HG02981 (cell line): ENCODE measurements around the gene STX1A.
"Not testable (repeated sequence)": the region's sequence is repeated elsewhere in the genome, so short reads cannot be mapped to it uniquely, and the experiment has no call there.

ENCODE experiments used
- ATAC-seq: cut with Tn5 transposase; IDR thresholded peaks from one replicate; pipeline ENCODE4 v1.9.1; 2021; ENCODE audit warnings: mild to moderate bottlenecking, moderate library complexity; ENCODE audit not compliant: unreplicated experiment

Gene STX1A

DNA sequence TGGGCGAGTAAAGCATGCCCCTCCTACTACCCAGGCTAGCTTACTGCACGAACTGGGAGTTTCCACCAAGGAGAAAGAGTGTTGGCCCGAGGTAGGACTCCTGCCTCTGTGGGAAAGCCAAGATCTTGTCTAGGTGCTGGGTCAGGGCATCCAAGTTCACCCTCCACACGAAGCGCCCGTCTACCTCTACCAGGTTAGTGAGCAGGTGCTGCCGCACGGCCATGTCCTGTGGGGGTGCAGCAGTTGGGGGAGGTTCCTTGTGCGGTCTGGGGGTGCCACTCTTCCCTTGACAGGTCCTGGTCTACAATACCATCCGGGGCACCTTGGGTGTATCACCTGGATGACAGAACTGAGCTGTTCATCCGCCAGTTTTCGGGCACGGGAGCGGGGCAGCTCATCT, 17.4 kb upstream of the STX1A start:
- ATAC-seq: no peak

DNA sequence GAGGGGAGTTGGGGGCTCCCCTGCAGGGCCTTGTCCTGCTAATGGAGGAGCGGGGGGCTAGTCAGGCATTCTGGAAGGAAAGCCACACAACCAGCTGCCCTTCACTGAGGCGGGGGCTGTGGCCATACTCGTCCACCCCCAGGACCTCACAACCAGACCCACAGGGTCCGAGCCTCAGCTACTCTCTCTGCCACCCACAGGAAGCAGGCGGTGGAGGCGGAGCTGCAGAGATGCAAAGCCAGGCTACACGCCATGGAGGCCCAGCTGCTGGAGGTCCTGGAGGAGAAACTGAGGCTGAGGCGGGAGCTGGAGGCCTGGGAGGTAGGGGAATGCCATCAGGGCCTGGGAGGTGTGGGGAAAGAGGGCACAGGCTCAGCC, 16.0 kb upstream of the STX1A start:
- no peak for ATAC-seq

DNA sequence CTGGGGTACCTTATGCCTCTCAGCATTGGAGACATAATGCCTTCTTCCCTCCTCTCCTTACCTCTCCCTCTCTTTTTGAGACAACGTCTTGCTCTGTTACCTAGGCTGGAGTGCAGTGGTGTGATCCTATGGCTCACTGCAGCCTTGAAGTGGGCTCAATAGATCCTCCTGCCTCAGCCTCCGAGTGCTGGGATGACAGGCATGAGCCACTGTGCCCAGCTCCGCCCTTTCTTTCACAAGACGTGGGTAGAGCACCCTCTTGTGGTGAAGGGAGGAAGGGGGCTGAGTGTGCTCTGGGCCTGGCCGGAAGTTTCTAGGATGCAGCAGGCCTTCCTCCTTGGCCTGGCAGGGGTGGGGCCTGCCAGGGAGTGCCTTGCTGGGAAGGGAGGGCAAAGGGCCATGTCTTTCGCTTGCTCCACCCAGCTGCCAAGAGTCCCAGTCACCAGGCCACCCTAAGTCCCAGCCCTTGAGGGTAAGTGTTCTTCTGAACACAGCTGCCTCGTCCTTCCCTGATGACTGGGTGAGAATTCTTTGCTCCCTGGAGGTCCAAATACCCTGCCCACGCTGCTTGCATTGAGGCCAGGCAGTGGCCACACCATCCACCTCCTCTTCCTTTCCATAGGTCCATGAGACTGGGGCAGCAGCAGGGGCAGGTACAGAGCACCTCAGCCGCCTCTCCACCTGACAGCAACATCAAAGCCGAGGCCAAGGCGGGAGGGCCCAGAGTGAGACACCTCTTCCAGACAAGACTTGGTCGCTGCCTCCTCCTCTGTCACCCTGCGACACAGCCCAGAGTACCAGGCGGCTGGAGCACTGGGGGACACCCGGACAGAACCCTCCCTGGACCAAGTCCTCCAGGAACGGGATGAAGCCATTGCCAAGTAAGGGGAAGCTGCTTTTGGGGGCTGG, 15.4 kb upstream of the STX1A start:
- ATAC-seq: no peak

DNA sequence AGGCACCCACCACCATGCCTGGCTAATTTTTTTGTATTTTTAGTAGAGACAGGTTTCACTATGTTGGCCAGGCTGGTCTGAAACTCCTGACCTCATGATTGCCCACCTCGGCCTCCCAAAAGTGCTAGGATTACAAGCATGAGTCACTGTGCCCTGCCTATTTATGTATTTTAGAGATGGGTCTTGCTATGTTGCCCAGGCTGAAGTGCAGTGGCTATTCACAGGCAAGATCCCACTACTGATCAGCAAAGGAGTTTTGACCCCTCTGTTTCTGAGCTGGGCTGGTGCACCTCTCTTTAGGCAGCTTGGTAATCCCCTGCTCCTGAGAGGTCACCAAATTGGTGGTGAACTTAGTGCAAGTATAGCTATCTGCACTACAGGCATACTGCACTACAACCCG, 12.9 kb upstream of the STX1A start:
- ATAC-seq: no peak

DNA sequence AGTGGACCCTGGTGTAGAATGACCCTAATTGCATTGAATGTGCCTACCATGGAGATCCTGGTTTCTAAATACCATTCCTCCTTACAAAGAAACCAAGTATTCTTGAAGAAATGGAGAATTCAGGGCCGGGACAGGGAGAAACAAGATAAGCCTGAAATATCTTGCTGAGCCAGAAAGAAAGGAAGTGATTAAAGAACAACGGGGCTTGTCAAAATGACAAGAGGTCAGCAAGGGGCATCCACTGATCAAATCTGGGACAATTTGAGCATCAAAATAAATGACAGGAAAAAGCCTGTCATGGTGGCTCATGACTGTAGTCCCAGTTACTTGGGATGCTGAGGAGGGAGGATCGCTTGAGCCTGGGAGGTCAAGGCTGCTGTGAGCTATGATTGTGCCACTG, 11.0 kb upstream of the STX1A start:
- ATAC-seq: no peak

DNA sequence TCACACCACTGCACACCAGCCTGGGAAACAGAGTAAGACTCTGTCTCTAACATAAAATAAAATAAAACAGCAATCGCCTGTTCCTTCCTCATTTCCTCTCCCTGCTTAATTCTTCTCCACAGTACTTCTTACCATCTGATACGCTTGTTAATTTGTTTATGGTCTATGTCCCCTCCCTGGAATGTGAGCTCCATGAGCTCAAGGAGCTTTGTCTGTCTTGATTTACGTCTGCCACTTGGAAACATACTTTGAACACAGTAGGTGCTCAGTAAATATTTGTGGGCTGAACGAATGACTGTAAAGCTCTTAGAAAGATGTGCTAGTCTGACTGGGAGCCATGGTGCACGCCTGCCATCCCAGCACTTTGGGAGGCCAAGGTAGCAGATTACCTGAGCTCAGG, 9.1 kb upstream of the STX1A start:
- no peak for ATAC-seq

DNA sequence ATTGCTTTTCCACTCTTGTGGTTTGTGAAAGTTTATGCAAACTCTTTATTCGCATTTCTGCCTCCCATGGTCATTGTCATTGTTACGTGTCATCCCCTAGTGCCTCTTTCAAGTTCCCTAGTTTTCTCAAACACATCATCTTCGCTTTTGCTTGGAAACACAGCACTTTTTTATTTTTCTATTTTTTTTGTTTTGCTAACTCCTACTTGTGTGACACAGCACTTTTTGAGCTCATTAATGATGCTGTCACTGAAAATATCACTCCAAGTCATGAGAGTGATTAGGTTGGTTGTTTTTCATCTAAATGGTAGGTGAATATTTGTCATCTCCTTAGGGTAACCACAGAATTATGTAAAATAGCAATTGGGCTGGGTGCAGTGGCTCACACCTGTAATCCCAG, 8.5 kb upstream of the STX1A start:
- ATAC-seq: no peak

DNA sequence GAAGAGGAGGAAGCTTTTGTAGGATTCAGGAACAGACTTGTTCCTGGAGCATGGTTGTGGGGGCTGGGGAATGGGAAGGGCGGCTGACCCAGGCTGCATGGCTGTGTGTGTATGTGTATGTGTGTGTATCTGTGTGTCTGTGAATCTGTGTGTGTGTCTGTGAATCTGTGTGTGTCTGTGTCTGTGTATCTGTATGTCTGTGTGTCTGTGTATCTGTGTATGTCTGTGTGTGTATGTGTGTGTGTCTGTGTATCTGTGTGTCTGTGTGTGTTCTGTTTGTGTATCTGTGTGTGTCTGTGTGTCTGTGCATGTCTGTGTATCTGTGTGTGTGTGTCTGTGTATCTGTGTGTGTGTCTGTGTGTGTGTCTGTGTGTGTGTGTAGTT, 6.6 kb upstream of the STX1A start:
- ATAC-seq: no peak

DNA sequence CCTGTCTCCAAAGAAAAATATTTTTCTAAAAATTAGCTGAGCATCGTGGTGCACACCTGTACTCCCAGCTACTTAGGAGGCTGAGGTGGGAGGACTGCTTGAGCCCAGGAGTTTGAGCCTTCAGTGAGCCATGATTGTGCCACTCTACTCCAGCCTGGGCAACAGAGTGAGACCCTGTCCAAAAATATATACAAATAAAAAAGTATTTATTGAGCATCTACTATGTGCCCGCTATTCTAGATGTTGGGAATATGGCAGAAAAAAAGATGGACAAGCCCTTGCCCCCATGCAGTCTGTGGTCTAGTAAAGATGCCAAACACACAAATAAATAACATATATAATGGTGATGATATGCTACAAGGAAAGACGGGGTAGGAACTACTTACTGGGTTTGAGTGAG, 4.3 kb upstream of the STX1A start:
- no peak for ATAC-seq

DNA sequence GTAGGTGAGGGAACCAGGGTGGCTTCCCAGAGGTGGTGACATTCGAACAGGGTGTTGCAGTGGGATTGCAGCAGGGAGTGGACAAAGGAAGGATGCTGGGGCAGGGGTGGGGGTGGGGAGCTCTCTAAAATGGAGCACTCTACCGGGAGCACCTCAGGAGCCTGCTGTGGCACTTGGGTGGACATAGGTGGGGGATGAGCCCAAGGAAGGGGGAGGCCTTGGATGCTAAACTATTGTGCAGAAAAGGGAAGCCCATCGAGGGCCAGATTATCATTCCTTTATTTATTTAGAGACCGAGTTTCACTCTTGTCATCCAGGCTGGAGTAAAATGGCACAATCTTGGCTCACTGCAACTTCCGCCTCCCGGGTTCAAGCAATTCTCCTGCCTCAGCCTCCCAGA, 3.3 kb upstream of the STX1A start:
- no peak for ATAC-seq

DNA sequence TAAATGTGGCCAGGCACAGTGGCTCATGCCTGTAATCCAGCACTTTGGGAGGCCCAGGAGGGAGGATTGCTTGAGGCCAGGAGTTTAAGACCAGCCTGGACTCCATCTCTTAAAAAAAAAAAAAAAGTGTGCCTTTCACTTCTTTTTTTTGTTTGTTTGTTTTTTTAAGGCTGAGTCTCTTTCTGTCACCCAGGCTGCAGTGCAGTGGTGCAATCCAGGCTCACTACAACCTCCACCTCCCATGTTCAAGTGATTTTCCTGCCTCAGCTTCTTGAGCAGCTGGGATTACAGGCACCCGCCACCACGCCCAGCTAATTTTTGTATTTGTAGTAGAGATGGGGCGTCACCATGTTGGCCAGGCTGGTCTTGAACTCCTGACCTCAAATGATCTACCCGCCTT, 2.7 kb upstream of the STX1A start:
- not testable (repeated sequence) for ATAC-seq

DNA sequence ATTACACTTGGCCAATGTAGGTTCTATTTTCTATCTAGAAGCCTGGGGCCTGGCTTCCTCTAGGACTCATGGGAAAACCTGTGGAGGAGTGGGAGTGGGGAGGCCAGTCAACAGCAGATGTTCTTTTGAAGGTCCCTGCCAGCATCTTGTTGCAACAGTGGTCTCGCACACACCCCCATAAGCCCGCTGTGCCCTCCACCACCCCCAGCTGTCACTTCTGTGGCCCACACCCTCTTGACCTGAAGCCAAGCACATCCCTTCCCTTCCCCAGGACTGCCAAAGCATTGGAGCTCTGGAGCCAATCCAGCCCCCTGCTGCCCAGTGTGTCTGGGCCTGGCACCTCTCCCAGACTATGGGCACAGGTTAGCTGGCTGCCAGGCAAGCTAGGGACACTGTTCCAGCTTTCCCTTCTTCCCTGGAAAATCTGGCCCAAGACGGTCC, 1.9 kb upstream of the STX1A start:
- no peak for ATAC-seq

DNA sequence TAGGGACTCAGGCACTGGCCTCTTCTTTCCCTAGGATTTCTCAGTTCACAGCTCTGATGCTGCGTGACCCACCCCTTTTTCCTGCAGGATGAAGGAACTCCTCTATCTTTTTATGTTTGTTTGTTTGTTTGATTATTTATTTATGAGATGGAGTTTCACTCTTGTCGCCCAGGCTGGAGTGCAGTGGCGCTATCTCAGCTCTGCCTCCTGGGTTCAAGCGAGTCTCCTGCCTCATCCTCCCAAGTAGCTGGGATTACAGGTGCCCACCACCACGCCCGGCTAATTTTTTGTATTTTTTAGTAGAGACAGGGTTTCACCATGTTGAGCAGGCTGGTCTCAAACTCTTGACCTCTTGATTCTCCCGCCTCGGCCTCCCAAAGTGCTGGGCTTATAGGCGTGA, 974 bp upstream of the STX1A start:
- ATAC-seq: not testable (repeated sequence)

DNA sequence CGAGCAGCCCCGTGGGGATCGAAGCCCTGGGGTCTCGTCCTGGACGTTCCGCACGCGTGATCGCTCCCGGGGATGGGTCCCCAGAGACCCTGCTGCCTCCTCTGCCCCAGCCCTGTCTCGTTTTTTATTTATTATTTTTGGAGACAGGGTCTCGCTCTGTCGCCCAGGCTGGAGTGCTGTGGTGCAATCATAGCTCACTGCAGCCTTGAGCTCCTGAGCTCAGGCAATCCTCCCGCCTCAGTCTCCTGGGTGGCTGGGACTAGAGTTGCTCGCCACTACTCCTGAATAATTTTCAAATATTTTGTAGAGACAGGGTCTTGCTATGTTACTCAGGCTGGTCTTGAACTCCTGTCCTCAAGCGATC, 319 bp upstream of the STX1A start:
- ATAC-seq: no peak

DNA sequence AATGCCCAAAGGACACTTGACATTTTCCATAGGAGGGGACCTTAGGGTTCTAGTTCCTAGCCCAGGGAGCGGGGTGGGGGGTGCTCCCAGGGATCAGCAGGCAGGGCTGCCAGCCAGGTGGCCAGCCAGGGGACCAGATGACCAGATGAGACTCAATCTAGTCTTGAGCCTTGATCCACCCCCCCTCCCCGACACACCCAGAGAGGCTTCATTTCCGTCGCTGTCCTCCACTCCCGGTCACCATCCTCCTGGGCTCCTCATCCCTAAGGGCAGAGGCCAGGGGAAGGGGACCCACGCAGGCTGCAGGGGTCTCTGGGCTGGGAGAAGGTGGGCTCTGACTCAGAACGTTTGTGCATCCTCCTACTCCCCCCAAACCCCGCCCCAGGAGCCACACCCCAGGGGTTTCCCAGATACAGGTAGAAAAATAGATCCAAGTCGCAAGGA, 1.0 kb downstream of the STX1A start:
- no peak for ATAC-seq

DNA sequence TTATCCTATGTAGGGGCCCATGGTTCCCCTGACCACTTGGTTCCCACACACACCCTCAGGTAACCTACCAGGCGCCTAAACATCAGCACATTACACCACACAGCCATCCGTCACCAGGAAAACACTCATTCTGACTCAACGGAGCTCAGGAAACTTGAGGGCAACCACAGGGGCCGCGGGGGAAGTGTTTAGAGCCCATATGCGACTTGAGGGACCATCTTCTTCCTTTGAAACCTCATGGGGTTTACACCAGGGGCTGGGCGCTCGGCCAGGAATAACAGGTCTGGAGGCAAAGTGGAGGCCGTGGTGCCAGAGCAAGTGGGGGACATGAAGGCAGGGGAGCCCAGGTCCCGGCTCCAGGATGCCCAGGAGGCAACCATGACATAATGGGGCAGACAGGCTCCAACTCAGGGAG, 1.5 kb downstream of the STX1A start:
- no peak for ATAC-seq

DNA sequence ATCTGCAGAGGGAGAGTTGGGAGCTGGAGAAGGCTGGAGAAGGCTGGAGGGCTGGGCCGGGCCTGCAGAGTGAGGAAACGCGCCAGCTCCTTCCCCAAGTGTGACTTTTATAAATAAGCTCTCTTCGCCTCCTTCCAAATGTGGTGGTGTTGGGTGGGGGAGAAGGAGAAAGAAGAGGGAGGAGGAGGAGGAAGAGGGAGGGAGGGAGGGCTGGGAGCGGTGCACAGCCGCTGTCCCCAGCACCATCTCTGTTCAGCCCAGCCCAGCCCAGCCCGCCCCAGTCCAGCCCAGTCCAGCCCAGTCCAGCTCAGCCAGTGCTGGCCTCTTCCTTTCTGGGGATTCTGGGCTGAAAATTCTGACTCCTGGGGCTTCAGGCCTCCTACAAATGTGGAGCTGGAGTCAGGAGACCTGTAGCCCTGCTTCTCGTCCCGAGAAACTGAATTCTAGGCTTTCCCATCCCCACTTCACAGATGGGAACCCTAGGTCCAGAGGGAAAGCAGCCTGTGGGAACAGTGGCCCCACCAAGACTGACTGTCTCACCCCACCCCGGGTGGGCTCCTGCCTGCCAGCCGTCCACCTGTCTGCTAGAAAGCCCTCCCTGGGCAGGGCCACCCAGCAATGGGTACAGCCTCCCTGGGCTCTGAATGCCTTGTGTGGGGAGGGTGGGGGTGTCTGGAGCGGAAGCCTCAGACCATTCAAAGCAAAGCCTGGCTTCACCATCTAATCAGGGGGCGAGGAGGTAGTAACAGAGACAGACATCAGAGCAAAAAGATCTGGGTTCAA, 2.3 kb downstream of the STX1A start:
- no peak for ATAC-seq

DNA sequence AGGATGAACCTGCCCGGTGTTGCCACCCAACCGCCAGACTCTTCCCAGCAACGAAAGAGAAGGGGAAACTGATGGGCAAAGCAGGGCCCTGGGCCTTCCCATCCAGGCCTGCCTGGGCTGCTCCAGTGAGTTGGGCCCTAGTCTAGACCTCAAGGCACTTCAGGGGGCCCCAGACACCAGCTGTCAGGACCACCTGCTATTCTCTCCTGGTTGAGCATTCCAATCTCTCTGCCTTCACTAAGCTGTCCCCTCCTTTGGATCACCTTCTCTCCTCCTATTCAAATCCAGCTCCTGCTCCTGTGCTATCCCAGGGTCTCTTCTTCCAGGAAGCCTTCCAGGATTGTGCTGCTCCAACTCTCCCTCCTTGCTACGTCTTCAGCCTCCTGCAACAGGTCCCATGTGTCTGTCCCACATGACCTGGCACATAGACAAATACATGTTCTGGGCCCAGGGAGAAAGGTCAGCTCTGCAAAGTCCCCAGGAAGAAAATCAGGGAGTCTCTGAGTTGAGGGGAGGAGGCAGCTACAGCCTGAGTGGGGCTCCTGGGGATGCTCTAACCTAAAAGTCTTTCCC, 3.1 kb downstream of the STX1A start:
- ATAC-seq: no peak

DNA sequence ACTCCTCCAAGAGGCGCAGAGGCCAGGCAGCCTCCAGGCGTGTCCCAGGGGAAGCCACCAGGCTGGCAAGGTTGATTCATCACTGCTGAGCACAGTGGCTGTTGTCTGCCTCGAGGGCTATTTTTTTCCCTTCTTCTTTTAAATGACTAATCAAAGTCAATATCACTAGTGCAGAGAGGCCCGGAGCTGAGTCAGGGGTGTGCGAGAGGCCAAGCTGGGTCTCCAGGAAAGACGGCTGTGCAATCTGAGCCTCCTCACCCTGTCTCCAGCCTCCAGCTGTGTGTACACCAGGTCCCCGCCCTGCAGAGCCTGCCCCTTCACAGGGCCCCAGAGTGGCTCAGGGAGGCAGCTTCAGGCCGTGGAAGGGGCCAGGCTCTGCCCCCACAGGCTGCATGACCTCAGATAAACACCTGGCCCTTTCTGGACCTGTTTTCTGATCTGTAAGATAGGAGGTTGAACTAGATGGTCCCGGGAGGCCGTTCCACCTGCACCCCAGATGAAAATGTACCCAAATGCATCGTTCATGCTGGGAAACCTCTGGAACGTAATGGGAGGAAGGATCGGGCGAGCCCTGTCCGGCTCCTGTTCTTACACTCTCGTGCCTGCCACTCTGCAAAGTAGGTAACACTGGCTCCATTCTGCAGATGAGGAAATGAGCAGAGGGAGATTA, 3.7 kb downstream of the STX1A start:
- ATAC-seq: no peak

DNA sequence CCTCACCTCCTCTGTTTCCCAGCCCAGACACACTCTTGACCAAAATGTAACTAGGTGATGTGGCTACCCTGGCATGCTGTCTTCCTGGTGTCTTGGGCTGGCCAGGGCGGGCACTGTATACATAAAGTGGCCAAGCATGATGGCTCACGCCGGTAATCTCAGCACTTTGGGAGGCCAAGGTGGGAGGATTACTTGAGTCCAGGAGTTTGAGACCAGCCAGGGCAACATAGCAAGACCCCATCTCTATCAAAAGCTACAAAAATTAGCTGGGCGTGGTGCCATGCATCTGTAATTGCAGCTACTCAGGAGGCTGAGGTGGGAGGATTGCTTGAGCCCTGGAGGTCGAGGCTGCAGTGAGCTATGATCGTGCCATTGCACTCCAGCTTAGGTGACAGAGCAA, 6.2 kb downstream of the STX1A start:
- ATAC-seq: not testable (repeated sequence)

DNA sequence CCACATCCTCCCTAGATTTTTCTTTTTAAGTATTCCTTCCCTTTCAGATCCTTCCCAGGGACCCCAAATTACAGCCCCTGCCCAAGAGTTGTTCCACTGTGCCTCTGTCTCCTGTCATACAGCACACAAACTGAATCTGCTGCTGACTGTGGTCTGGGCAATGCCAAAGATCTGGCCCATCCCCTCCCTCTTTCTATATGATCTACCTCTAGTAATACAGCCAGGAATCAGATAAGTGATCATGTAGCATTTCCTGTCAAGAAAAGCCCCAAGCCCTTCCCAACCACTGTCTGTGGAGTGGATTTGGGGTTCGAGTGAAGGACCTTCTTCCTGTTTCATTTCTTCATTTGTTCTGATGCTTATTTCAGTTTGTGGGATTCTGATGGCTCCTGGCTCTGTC, 6.7 kb downstream of the STX1A start:
- ATAC-seq: no peak
